ENCODE results near the gene PSMB5. TPM values are rescaled to one million over a fixed set of nuclear protein-coding genes. Genes with fewer than 3 reads are reported as not detected.

PSMB5 gene
- total RNA-seq, 2 experiments from 2014 or later: 20.1 to 24.5 TPM

DNA sequence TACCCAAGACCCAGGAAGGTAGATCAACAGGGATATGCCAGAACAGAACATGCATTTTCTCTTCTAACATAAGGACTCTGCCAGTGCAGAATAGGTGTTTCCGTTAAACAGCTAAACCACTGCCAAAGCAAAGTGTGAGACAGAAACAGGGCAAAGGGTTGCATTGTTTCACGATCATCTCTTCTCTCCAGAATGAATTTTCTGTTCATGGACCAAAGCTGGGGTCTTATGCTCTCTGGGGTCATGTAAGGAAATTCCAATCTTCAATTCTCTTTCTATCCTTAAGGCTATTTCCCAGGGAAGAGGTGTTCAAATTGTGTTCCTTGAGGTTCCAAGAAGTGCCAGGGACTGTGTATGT, 10.9 kb downstream of the PSMB5 start:
- no peak for ATAC-seq (ENCODE audit: poor library complexity)
- Histone ChIP-seq H3K9me3 (ENCODE audit: control insufficient read depth in 1 of 2, insufficient read depth in 1 of 2, low read length in 2 of 2) (no peaks in the 10 kb centered on the region), H3K4me1 (ENCODE audit: insufficient read depth, low read length) (peaks cover 57% of the 10 kb centered on the region), H3K4me3 (ENCODE audit: low read length) (no peak overlapping the region), H3K36me3 (ENCODE audit: insufficient read depth, low read length) (peaks cover 17% of the 10 kb centered on the region), H3K27ac (ENCODE audit: low read depth in 1 of 2, low read length in 2 of 2) (no peak overlapping the region), H3K27me3 (ENCODE audit: control insufficient read depth in 1 of 2, insufficient read depth in 2 of 2, low read length in 2 of 2) (no peaks in the 10 kb centered on the region)
- peak overlapping the region; percentile 87 for H3K27ac Mint-ChIP-seq
- H3K4me1 Mint-ChIP-seq (ENCODE audit: low read depth): peaks cover 75% of the 10 kb centered on the region
- ChIA-PET CTCF (interaction anchor here (0.6 to 1.5 kb wide), 3 partner anchors 13 to 35 kb away, joined by 3 to 4 read pairs (median 3); no protein-coding TSS in a partner anchor), POLR2A (interaction anchor here (1.1 to 4.2 kb wide), 5 partner anchors 9 to 34 kb away, joined by 3 to 29 read pairs (median 7); partner anchors contain the start of gene PSMB5)
- no peaks in the 10 kb centered on the region for H3K27me3 Mint-ChIP-seq
- H3K36me3 Mint-ChIP-seq (ENCODE audit: low read depth): peaks cover 39% of the 10 kb centered on the region
- intact Hi-C loops (cut with DNase I, micrococcal nuclease): no loop called here
- no peak for TF ChIP-seq CTCF (IDR thresholded peaks at IDR 0.05)
- DNase-seq: no peak
- H3K4me3 Mint-ChIP-seq: peak overlapping the region; percentile 80
- H3K9me3 Mint-ChIP-seq: no peaks in the 10 kb centered on the region

GRCh38 chr14:23023022-23023794, 11.5 kb downstream of the PSMB5 start:
- no peak overlapping the region for H3K4me3 ChIP-seq (ENCODE audit: low read length)
- no peaks in the 10 kb centered on the region for H3K27me3 ChIP-seq (ENCODE audit: control insufficient read depth in 1 of 2, insufficient read depth in 2 of 2, low read length in 2 of 2)
- H3K9me3 Mint-ChIP-seq: no peaks in the 10 kb centered on the region
- H3K27ac Mint-ChIP-seq: peak overlapping the region; percentile 87
- peak overlapping the region; percentile 80 for H3K4me3 Mint-ChIP-seq
- ATAC-seq (ENCODE audit: poor library complexity) (peak; percentile 41), DNase-seq (peak in 2 of 14 experiments; percentile 14 to 49)
- ChIA-PET CTCF (interaction anchor here (1.4 to 1.9 kb wide), 3 partner anchors 9 to 36 kb away, joined by 3 to 4 read pairs (median 4); no protein-coding TSS in a partner anchor), POLR2A (interaction anchor here (1.1 to 4.2 kb wide), 7 partner anchors 10 to 72 kb away, joined by 3 to 71 read pairs (median 8); partner anchors contain the start of genes ACIN1, C14orf119 and PSMB5)
- intact Hi-C loops (cut with DNase I, micrococcal nuclease): no loop called here
- no peak overlapping the region for H3K27ac ChIP-seq (ENCODE audit: low read depth in 1 of 2, low read length in 2 of 2)
- peaks cover 72% of the 10 kb centered on the region for H3K4me1 Mint-ChIP-seq (ENCODE audit: low read depth)
- H3K27me3 Mint-ChIP-seq: no peaks in the 10 kb centered on the region
- H3K36me3 Mint-ChIP-seq (ENCODE audit: low read depth): peaks cover 36% of the 10 kb centered on the region
- H3K4me1 ChIP-seq (ENCODE audit: insufficient read depth, low read length): peaks cover 53% of the 10 kb centered on the region
- H3K9me3 ChIP-seq (ENCODE audit: control insufficient read depth in 1 of 2, insufficient read depth in 1 of 2, low read length in 2 of 2): no peaks in the 10 kb centered on the region
- H3K36me3 ChIP-seq (ENCODE audit: insufficient read depth, low read length): peaks cover 17% of the 10 kb centered on the region
- TF ChIP-seq CTCF (IDR thresholded peaks at IDR 0.05): no peak

DNA sequence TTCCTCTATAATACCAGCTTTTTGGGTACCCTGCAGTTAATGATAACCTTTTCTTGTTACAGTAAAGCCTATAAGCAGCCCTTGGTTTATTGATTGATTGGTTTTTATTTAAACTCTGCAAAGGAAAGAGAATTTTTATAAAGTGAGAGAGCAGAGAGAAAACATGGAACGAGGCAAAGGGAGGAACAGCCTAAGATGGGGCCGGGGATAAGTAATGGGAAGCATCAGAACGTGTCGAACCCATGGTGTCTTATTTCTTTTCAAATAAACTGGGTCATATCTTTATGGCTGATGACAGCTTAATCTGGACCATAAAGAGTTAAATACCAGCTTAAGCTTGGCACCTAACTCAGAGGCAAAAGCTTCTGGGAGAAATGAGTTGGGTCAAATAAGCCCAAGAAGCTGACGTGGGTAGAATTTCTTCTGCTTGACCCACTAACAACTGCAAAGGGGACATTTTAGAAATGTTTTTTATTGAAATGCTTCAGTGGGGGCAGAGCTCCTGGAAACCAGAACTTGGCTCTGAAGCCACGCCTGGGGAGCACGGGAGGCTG, 12.7 kb downstream of the PSMB5 start:
- H3K4me1 Mint-ChIP-seq (ENCODE audit: low read depth): peaks cover 63% of the 10 kb centered on the region
- POLR2A ChIA-PET: interaction anchor here (1.8 to 4.2 kb wide), 4 partner anchors 11 to 73 kb away, joined by 5 to 71 read pairs (median 18); partner anchors contain the start of genes ACIN1, C14orf119 and PSMB5
- H3K9me3 Mint-ChIP-seq: no peaks in the 10 kb centered on the region
- DNase-seq (no peak), ATAC-seq (ENCODE audit: poor library complexity) (no peak)
- peaks cover 28% of the 10 kb centered on the region for H3K36me3 Mint-ChIP-seq (ENCODE audit: low read depth)
- Histone ChIP-seq H3K4me1 (ENCODE audit: insufficient read depth, low read length) (peaks cover 49% of the 10 kb centered on the region), H3K4me3 (ENCODE audit: low read length) (peak overlapping the region; percentile 36), H3K27ac (ENCODE audit: low read depth in 1 of 2, low read length in 2 of 2) (peak overlapping the region in 1 of 2 donors; percentile 25), H3K36me3 (ENCODE audit: insufficient read depth, low read length) (peaks cover 13% of the 10 kb centered on the region), H3K27me3 (ENCODE audit: control insufficient read depth in 1 of 2, insufficient read depth in 2 of 2, low read length in 2 of 2) (no peaks in the 10 kb centered on the region), H3K9me3 (ENCODE audit: control insufficient read depth in 1 of 2, insufficient read depth in 1 of 2, low read length in 2 of 2) (no peaks in the 10 kb centered on the region)
- peak overlapping the region; percentile 87 for H3K27ac Mint-ChIP-seq
- CTCF ChIA-PET: interaction anchor here (0.9 to 1.9 kb wide), 5 partner anchors 10 to 36 kb away, joined by 3 to 7 read pairs (median 4); no protein-coding TSS in a partner anchor
- H3K4me3 Mint-ChIP-seq: peak overlapping the region; percentile 79
- no peak for TF ChIP-seq CTCF (IDR thresholded peaks at IDR 0.05)
- no peaks in the 10 kb centered on the region for H3K27me3 Mint-ChIP-seq
- intact Hi-C loops (cut with DNase I, micrococcal nuclease): no loop called here

Data from CD4-positive, alpha-beta T cell (primary cell).